Activated T-helper 1 cell treated with Interleukin-2 at 50 U/mL for 16 hours (primary cell): ENCODE data around the gene TRIM54.
"Not testable (repeated sequence)": the region's sequence is repeated elsewhere in the genome, so short reads cannot be mapped to it uniquely, and the experiment has no call there.

ENCODE experiments used
- DNase-seq: peaks from one replicate; pipeline ENCODE4 v3.0.0-alpha.2; 2020; ENCODE audit warnings: low read depth

TRIM54 gene

GRCh38 chr2:27313882-27314645 is 31.8 kb downstream of the TRIM54 start:
- no peak for DNase-seq

- no peak for DNase-seq
These were observed 32.5 kb downstream of the TRIM54 start for GRCh38 chr2:27314709-27315108.

GRCh38 chr2:27315122-27315521 is 32.9 kb downstream of the TRIM54 start:
- no peak for DNase-seq

- no peak for DNase-seq
These were observed 34.6 kb downstream of the TRIM54 start for GRCh38 chr2:27316655-27317412.

GRCh38 chr2:27319839-27320238 is 37.6 kb downstream of the TRIM54 start:
- not testable (repeated sequence) for DNase-seq

GRCh38 chr2:27320958-27321543 is 38.8 kb downstream of the TRIM54 start:
- DNase-seq: no peak

GRCh38 chr2:27322301-27322765 is 40.1 kb downstream of the TRIM54 start:
- DNase-seq: no peak

- peak; percentile 76 for DNase-seq
These were observed 40.8 kb downstream of the TRIM54 start, which contains the start of gene MPV17 for GRCh38 chr2:27322766-27323595. Gene MPV17, minus strand, starts transcription at chr2:27323097. Its CDS starts 580 bp downstream, at chr2:27322517.

GRCh38 chr2:27323596-27324285 is 41.5 kb downstream of the TRIM54 start:
- DNase-seq: no peak

- no peak for DNase-seq
These were observed 42.5 kb downstream of the TRIM54 start for GRCh38 chr2:27324720-27325119.

GRCh38 chr2:27335311-27335710 is 53.1 kb downstream of the TRIM54 start:
- DNase-seq: no peak

GRCh38 chr2:27336173-27336572 is 53.9 kb downstream of the TRIM54 start:
- no peak for DNase-seq

GRCh38 chr2:27347641-27348040 is 65.4 kb downstream of the TRIM54 start:
- no peak for DNase-seq

- no peak for DNase-seq
These were observed 68.0 kb downstream of the TRIM54 start for GRCh38 chr2:27350106-27350693.

GRCh38 chr2:27351802-27352598 is 69.8 kb downstream of the TRIM54 start:
- DNase-seq: no peak

GRCh38 chr2:27353386-27353761 is 71.1 kb downstream of the TRIM54 start:
- not testable (repeated sequence) for DNase-seq

- DNase-seq: no peak
These were observed 71.8 kb downstream of the TRIM54 start for GRCh38 chr2:27353762-27354596.

- no peak for DNase-seq
These were observed 72.3 kb downstream of the TRIM54 start for GRCh38 chr2:27354597-27354927.

- no peak for DNase-seq
These were observed 73.8 kb downstream of the TRIM54 start for GRCh38 chr2:27356056-27356381.
